GM18951 (cell line): ENCODE data around the gene MAP2K3.

Experiments used
- POLR2A ChIP-seq: IDR thresholded peaks from 4 replicates; pipeline ENCODE4 v1.6.1; 2011; ENCODE audit warnings: mild to moderate bottlenecking; ENCODE audit not compliant: insufficient read length, insufficient read depth; ENCODE audit errors: extremely low read depth
- in situ Hi-C: fragments of 300-500 bp; cut with MboI; formaldehyde crosslinking; loops from one replicate; pipeline ENCODE4 v1.12.0; 2022; ENCODE audit warnings: low sequenced_read_pairs, mixed read lengths, inconsistent platforms; ENCODE audit not compliant: unreplicated experiment

MAP2K3 gene

GRCh38 chr17:21293831-21294210, 9.3 kb downstream of the MAP2K3 start:
- no peak for TF ChIP-seq POLR2A
- in situ Hi-C loops = no loop called here

DNA sequence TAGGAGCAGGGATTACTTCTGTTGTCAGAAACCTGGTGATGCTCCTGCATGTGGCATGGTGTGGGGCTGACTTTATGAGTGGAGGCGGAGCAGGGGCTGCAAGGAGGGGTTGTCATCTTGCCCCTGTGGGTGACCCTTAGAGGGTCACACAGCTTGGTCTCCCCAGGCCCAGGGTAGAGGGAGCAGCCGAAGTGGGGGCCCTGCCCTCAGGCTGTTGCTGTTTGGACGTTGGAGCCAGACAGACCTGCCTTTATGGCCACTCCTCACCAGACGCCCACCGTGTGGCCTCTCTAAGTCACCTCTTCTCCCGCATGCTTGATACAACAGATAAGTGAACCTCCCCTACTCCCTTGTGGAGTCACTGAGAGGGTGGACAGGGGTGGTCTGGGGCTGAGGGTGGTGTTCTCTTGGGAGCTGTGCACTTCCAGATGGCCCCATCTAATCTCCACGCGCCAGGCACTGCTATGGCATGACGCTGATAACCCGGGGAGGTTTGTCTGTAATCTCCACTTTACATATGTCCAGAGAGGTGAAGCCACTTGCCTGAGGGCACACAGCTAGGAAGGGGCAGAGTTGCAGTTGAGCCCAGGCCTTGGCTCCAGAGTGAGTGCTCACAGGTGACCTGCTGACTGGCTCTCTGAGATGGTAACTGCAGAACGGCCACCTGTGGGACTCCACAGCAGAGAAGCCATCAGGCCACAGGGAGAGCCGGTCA, 10.0 kb downstream of the MAP2K3 start:
- in situ Hi-C loops = no loop called here
- no peak for TF ChIP-seq POLR2A

DNA sequence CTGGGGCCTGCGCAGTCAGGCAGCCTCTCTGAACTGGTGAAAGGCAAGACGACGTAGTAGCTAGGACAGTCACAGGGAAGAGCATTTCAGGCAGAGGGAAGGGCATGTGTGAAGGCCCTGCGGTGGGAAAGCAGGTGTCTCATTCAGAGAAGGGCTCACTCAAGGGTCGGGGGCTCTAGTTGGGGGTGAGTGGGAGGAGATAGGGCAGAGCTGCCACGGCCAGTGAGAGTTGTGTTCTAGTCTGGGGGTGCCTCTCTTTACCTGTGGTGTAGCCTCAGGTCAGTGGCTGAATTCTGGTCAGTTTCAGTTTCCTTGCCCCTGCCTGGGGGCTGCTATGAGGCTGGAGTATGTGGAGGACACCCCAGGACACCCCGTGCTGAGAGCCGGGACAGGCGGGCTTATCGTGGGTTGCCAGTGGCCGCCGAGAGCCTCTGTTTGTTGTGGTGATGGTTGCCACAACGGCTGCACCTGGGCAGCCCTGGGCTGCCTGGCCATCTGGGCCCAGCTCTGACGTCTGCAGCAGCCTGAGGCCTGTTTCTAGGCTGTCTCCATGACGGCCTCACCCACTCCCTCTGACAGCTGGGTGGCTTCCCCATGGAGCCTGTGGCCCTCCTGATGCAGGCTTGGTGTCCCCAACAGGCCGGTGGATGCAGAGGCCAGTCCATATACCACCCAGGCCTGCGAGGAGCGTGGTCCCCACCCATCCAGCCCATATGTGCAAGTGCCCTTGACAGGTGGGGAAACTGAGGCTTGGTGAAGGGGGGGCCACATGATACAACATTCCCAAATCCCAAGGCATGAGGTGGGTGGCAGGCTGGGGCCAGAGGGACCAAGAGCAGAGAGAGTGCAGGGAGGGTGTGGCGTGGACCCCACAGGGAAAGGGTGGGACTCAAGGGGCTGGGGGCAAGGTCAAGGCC, 10.8 kb downstream of the MAP2K3 start:
- in situ Hi-C loops = no loop called here

GRCh38 chr17:21296097-21297025, 11.8 kb downstream of the MAP2K3 start:
- in situ Hi-C loops = no loop called here
- TF ChIP-seq POLR2A = no peak

More for the DNA sequence above, 10.8 kb downstream of the MAP2K3 start:
- TF ChIP-seq POLR2A = no peak

GRCh38 chr17:21297026-21297520, 12.6 kb downstream of the MAP2K3 start:
- no peak for TF ChIP-seq POLR2A
- in situ Hi-C loops = no loop called here

- no peak for TF ChIP-seq POLR2A
- in situ Hi-C loops = no loop called here
Observed at GRCh38 chr17:21297597-21297996, 13.1 kb downstream of the MAP2K3 start.

DNA sequence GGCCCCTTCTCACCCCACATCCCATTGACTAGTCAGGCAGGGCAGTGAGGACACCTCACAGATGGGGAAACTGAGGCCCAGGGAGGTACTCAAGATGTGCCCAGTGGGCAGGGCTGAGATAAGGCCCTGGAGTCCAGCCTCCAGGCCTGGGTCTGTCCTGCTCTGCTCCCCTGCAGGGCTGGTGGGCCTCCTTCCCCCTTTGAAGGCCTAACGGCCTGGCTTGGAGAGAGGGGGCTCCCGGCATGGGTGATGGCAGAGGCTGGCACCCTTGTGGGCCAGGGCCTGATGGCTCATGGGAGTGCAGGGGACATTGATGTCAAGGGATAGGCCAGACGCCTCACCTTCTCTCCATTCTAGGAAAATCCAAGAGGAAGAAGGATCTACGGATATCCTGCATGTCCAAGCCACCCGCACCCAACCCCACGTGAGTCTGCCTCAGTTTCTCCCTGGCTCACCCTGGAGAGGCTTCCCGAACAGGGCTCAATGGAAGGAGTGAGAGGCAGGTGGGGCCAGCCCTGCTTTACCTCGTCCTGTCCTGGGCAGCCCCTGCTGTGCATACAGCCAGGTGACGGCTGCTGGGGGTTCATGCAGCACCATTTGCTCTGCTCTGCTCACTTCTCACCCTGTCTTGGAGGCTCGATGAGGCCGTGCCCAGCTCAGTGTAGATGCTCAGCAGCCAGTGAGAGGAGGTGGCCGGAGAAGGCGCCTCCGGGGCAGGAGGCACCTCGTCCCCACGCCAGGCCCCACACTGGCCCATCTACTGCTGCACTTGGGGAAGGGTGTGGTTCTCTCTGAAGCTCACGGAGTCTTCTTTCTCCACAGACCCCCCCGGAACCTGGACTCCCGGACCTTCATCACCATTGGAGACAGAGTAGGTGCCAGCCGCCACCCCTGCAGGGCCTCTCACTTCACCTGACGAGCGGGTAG, 13.8 kb downstream of the MAP2K3 start:
- in situ Hi-C loops = no loop called here
- TF ChIP-seq POLR2A = no peak

GRCh38 chr17:21298983-21299519, 14.5 kb downstream of the MAP2K3 start:
- TF ChIP-seq POLR2A = no peak
- in situ Hi-C loops = no loop called here

- in situ Hi-C loops = loop anchor here (25.0 kb wide), 1 partner anchor 787 kb away; no protein-coding TSS in a partner anchor
- TF ChIP-seq POLR2A = no peak
Observed at GRCh38 chr17:21299981-21300600, 15.6 kb downstream of the MAP2K3 start.

DNA sequence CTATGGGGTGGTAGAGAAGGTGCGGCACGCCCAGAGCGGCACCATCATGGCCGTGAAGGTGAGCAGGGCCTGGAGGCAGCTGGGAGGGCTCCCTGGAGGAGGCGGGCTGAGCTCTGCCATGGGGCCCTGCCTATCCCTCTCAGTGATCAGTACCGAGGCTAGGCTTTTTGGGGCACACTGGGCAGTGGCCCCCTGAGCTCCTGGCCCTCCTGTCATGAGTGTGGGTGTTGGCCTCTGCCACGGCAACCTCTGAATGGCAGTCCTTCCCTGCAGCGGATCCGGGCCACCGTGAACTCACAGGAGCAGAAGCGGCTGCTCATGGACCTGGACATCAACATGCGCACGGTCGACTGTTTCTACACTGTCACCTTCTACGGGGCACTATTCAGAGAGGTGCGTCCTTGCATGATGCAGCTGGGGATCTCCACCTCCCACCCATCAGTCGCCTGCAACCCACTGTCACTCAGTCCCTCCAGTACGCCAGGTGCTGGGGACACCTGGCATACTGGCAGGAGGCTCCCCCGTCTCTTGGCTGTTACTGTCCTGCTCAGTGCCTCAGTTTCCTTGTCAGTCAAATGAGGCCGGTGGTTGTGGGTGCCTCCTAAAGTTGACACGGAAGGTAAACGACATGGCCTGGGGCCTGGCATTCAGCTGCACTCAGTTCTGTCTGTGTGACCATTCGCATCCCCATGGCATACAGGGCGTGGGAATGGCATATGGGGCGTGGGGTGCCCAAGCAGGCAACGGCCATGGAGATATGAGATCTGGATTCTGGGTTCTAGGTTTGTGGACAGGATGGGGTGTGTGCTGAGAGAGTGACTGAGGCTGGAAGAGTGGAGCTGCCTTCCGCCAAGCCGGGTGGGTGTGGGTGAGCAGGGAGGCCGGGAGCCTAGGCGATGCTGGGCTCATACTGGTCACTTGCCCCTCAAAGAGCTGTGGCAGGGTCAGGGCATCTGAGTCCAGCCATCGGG, 16.4 kb downstream of the MAP2K3 start:
- no peak for TF ChIP-seq POLR2A
- in situ Hi-C loops = loop anchor here (25.0 kb wide), 1 partner anchor 786 kb away; no protein-coding TSS in a partner anchor
